ENCODE results near the gene CLIC4. TPM values are rescaled to one million over a fixed set of nuclear protein-coding genes. Genes with fewer than 3 reads are reported as not detected.
"Not testable (repeated sequence)": the region's sequence is repeated elsewhere in the genome, so short reads cannot be mapped to it uniquely, and the experiment has no call there.

Gene CLIC4
- total and polyA plus RNA-seq, 2 donors: 284 to 505 TPM

DNA sequence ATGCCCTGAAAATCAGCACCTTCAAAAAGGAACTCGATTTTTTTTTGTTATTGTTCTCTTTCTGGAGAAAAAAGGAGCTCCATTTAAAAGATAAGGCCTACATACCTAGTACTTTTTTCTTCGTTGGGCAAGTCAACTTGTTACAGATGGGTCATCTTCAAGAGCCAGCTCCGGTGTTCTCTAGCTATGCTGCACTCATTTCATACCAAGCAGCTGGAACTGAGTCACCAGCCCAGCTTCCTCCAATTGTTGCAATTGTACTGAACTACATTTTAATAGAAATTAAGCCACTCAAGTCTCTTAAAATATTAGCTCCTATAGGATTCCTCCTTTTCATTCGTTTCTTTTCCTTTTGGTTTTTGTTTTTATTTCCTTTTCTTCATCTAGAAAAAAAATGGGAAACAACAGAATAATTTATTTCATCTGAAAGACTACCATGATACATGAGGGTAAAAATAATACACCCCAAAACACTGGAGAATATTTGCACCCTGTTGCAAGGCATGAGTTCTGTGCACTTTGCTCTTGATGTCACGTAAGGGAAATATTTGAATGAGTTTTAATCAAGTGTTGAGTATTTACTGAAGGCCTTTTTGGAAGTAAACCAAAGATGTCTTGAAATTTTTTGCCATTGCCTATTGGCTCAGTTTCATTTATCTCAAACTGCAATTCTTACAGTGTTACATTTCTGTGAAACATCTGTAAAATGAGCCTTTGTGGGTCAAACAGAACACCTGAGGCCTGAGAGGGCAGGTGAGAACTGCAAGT, 60.5 kb downstream of the CLIC4 start:
- Histone ChIP-seq H3K4me1 (ENCODE audit: insufficient read depth) (no peaks in the 10 kb centered on the region), H3K36me3 (ENCODE audit: insufficient read depth) (no peaks in the 10 kb centered on the region), H3K27ac (ENCODE audit: low read depth) (no peak overlapping the region), H3K4me3 (ENCODE audit: low read depth, low read length) (no peak overlapping the region)
- WGBS: 59% methylated on average over 5 of the region's 5 CpGs
- no peak for DNase-seq (ENCODE audit: extremely low spot score)

DNA sequence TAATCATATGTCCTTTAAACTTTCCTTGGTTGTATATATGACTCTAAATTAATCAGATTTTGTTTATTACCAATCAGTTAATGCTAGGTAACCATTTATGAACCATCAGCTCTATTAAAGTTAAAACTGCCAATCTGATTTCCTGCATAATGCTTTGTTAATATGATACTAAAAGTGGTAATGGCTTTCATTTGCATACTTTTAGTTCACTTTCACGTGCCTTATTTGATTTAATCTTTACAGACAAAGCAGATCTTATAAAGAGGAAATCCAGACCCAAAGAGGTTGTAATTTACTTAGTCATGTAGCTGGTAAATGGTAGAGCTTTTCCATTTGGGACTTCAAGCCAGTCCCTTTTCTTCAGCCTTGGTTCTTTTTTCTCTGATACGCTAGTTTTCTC, 61.3 kb downstream of the CLIC4 start:
- 33% methylated on average over 2 of the region's 2 CpGs for WGBS
- Histone ChIP-seq H3K4me3 (ENCODE audit: low read depth, low read length) (no peak overlapping the region), H3K4me1 (ENCODE audit: insufficient read depth) (no peaks in the 10 kb centered on the region), H3K27ac (ENCODE audit: low read depth) (no peak overlapping the region), H3K36me3 (ENCODE audit: insufficient read depth) (no peaks in the 10 kb centered on the region)
- DNase-seq (ENCODE audit: extremely low spot score): no peak

DNA sequence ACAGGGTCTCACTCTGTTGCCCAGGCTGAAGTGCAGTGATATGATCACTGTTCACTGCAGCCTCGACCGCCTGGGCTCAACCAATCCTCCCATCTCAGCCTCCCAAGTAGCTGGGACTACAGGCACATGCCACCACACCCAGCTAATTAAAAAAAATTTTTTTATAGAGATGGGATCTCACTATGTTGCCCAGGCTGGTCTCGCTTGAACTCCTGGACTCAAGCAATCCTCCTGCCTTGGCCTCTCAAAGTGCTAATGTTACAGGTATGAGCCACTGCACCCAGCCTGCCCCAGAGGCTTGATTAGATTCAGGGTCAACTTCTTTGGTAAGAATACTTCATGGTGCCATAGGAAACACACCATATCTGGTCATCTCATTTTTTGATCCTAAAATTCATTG, 66.2 kb downstream of the CLIC4 start:
- 99% methylated on average over 3 of the region's 3 CpGs for WGBS
- DNase-seq (ENCODE audit: extremely low spot score); H3K36me3 ChIP-seq (ENCODE audit: insufficient read depth); H3K4me3 ChIP-seq (ENCODE audit: low read depth, low read length); H3K27ac ChIP-seq (ENCODE audit: low read depth); H3K4me1 ChIP-seq (ENCODE audit: insufficient read depth): not testable (repeated sequence)

GRCh38 chr1:24820221-24820620, 75.0 kb downstream of the CLIC4 start:
- 93% methylated on average over 1 of the region's 1 CpG for WGBS
- H3K4me3 ChIP-seq (ENCODE audit: low read depth, low read length); H3K36me3 ChIP-seq (ENCODE audit: insufficient read depth); H3K4me1 ChIP-seq (ENCODE audit: insufficient read depth); H3K27ac ChIP-seq (ENCODE audit: low read depth); DNase-seq (ENCODE audit: extremely low spot score): not testable (repeated sequence)

GRCh38 chr1:24822887-24823286, 77.6 kb downstream of the CLIC4 start:
- H3K4me1 ChIP-seq (ENCODE audit: insufficient read depth): no peaks in the 10 kb centered on the region
- H3K27ac ChIP-seq (ENCODE audit: low read depth): no peak overlapping the region
- H3K4me3 ChIP-seq (ENCODE audit: low read depth, low read length): no peak overlapping the region
- no peaks in the 10 kb centered on the region for H3K36me3 ChIP-seq (ENCODE audit: insufficient read depth)
- DNase-seq (ENCODE audit: extremely low spot score): no peak

DNA sequence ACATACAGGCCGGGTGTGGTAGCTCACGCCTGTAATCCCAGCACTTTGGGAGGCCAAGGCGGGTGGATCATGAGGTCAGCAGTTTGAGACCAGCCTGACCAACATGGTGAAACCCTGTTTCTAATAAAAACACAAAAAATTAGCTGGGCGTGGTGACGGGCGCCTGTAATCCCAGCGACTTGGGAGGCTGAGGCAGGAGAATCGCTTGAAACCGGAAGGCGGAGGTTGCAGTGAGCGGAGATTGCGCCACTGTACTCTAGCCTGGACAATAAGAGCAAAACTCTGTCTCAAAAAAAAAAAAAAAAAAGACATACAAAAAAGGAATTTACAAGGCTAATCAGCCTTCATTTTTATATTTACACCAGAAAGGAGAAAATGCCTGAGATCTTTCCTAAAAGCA, 78.2 kb downstream of the CLIC4 start:
- H3K36me3 ChIP-seq (ENCODE audit: insufficient read depth); H3K4me1 ChIP-seq (ENCODE audit: insufficient read depth); H3K4me3 ChIP-seq (ENCODE audit: low read depth, low read length); DNase-seq (ENCODE audit: extremely low spot score): not testable (repeated sequence)
- WGBS: 88% methylated on average over 12 of the region's 12 CpGs
- H3K27ac ChIP-seq (ENCODE audit: low read depth): peak overlapping the region; percentile 5

DNA sequence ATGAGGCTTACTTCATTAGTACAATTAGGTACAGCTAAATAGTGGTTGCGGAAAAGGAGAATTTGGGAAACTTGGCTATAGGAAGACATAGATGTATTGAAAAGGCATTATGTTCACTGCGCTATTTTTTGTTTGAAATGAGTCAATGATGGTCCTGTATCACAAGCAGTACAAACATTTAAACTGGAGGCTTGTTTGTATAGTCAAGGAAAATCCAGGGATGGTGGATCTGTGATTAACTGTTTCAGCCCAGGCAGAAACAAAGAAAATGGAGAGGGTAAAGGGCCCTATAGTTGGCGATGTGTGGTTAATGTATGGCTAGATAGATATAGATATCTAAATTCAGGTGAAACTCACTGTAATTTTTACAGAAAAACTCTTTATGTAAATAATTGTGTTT, 79.9 kb downstream of the CLIC4 start:
- Histone ChIP-seq H3K4me3 (ENCODE audit: low read depth, low read length) (no peak overlapping the region), H3K36me3 (ENCODE audit: insufficient read depth) (peaks cover 1% of the 10 kb centered on the region), H3K27ac (ENCODE audit: low read depth) (no peak overlapping the region), H3K4me1 (ENCODE audit: insufficient read depth) (no peaks in the 10 kb centered on the region)
- DNase-seq (ENCODE audit: extremely low spot score): no peak
- 92% methylated on average over 3 of the region's 3 CpGs for WGBS

GRCh38 chr1:24826510-24826909, 81.3 kb downstream of the CLIC4 start:
- DNase-seq (ENCODE audit: extremely low spot score): no peak
- Histone ChIP-seq H3K27ac (ENCODE audit: low read depth) (no peak overlapping the region), H3K36me3 (ENCODE audit: insufficient read depth) (peaks cover 1% of the 10 kb centered on the region), H3K4me1 (ENCODE audit: insufficient read depth) (no peaks in the 10 kb centered on the region), H3K4me3 (ENCODE audit: low read depth, low read length) (no peak overlapping the region)
- 52% methylated on average over 1 of the region's 1 CpG for WGBS

DNA sequence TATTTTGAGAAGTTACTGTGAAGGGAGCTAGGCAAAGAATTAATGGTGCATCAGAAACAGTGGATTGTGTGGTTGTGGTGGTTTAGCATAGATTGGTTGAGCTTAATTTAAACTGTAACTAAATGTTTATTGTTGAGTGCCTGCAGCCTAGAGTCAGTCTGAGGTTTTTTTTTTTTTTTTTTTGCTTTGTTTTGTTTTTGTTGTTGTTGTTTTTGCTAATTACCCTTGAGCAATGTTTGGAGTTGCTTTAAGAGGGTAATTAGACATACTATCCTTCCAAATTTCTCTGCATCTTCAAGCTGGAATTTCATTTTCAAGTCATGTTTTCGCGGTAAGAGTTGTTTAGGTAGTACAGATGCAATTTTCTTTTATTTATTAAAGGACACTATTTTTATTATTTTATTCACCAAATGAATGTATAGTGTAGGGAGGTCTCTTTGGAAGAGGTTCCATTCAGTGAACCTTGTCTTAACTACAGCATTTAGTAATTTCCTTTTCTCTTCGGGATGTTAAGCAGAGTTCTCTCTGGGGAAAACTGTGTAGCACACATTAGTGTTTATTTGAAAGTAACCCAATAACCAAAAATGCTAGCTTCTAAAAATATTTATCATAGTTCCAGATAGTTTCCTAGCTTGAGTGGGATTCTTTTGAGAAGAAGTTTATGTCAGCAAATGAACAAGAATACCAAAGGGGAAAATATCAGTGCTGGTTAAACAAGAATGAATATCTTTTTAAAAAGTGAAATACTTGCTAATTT, 82.3 kb downstream of the CLIC4 start:
- H3K27ac ChIP-seq (ENCODE audit: low read depth): no peak overlapping the region
- 62% methylated on average over 3 of the region's 3 CpGs for WGBS
- no peak overlapping the region for H3K4me3 ChIP-seq (ENCODE audit: low read depth, low read length)
- peaks cover 1% of the 10 kb centered on the region for H3K36me3 ChIP-seq (ENCODE audit: insufficient read depth)
- DNase-seq (ENCODE audit: extremely low spot score): no peak
- H3K4me1 ChIP-seq (ENCODE audit: insufficient read depth): no peaks in the 10 kb centered on the region

GRCh38 chr1:24828183-24828886, 83.1 kb downstream of the CLIC4 start:
- no peaks in the 10 kb centered on the region for H3K4me1 ChIP-seq (ENCODE audit: insufficient read depth)
- no peak overlapping the region for H3K4me3 ChIP-seq (ENCODE audit: low read depth, low read length)
- WGBS: 69% methylated on average over 4 of the region's 4 CpGs
- no peak for DNase-seq (ENCODE audit: extremely low spot score)
- H3K27ac ChIP-seq (ENCODE audit: low read depth): no peak overlapping the region
- H3K36me3 ChIP-seq (ENCODE audit: insufficient read depth): peaks cover 1% of the 10 kb centered on the region

GRCh38 chr1:24828887-24829192, 83.6 kb downstream of the CLIC4 start:
- DNase-seq (ENCODE audit: extremely low spot score): no peak
- WGBS: 55% methylated on average over 2 of the region's 2 CpGs
- H3K4me1 ChIP-seq (ENCODE audit: insufficient read depth): no peaks in the 10 kb centered on the region
- H3K4me3 ChIP-seq (ENCODE audit: low read depth, low read length): no peak overlapping the region
- peaks cover 1% of the 10 kb centered on the region for H3K36me3 ChIP-seq (ENCODE audit: insufficient read depth)
- no peak overlapping the region for H3K27ac ChIP-seq (ENCODE audit: low read depth)

DNA sequence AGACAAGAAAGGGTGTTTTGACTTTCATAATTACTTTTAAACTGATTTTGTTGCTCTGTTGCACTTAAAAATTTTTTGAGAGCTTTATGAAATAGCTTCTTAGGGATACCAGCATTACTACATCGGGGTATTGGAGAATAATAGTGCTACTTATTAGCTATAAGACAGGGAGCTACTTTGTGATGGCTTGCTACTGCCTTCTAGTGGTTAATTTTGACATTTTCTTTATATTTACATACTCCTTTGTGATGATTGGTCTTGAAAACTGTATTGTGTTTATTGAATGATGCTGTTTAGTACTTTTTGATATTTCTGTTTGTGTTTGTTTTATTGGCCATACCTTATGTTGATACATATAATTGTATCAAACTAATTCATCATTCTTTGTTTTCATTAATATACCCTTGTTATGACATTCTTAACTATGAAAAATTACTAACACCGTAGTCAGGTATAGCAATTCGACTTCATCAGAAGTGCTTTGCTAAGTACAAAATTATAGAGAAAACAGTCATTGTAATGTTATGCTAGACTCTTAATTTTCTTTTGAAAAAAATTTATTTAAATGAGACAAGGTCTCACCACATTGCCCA, 85.5 kb downstream of the CLIC4 start:
- Histone ChIP-seq H3K27ac (ENCODE audit: low read depth) (no peak overlapping the region), H3K36me3 (ENCODE audit: insufficient read depth) (peaks cover 1% of the 10 kb centered on the region), H3K4me1 (ENCODE audit: insufficient read depth) (no peaks in the 10 kb centered on the region), H3K4me3 (ENCODE audit: low read depth, low read length) (no peak overlapping the region)
- WGBS: 57% methylated on average over 3 of the region's 3 CpGs
- DNase-seq (ENCODE audit: extremely low spot score): peak; percentile 62

DNA sequence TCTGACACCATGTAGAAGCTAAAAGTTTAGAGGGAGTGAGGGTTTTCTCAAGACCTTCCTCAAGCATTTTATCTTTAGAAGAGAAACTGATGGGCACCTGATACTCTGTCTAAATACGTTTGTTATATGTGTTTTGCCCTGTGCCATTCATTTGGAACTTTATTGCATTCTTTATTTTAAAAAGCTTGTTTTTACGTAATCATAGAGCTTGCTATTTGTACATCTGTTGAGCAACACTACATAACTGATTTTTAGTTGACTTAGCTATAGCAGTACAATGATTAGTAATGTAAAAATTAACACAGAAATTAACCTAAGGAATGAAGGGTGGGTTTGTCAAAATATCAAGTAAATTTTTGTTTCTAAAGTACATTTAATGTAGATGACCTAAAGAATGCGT, 96.3 kb downstream of the CLIC4 start:
- no peak for DNase-seq (ENCODE audit: extremely low spot score)
- H3K36me3 ChIP-seq (ENCODE audit: insufficient read depth): no peaks in the 10 kb centered on the region
- 88% methylated on average over 3 of the region's 3 CpGs for WGBS

DNA sequence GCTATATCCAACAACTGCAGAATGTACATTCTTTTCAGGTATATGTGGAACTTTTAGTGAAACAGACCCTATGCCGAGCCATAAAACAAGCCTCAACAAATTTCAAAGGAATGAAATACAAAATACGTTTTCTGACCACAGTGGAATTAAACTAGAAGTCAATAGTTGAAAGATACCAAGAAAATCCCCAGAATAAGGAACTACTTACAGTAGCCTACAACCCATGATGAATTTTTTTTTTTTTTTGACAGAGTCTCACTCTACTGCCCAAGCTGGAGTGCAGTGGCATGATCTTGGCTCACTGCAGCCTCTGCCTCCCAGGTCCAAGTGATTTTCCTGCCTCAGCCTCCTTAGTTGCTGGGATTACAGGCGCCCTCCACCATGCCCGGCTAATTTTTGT, 101.4 kb downstream of the CLIC4 start:
- Histone ChIP-seq H3K36me3 (ENCODE audit: insufficient read depth) (no peaks in the 10 kb centered on the region), H3K4me3 (ENCODE audit: low read depth, low read length) (no peak overlapping the region), H3K4me1 (ENCODE audit: insufficient read depth) (no peaks in the 10 kb centered on the region), H3K27ac (ENCODE audit: low read depth) (no peak overlapping the region)
- WGBS: 91% methylated on average over 4 of the region's 4 CpGs
- no peak for DNase-seq (ENCODE audit: extremely low spot score)

More for the DNA sequence above, 96.3 kb downstream of the CLIC4 start:
- no peak overlapping the region for H3K27ac ChIP-seq (ENCODE audit: low read depth)
- H3K4me1 ChIP-seq (ENCODE audit: insufficient read depth): no peaks in the 10 kb centered on the region
- H3K4me3 ChIP-seq (ENCODE audit: low read depth, low read length): no peak overlapping the region
